HG03378 (cell line): ENCODE results near the gene SLC16A7.

Experiments used
- ATAC-seq: cut with Tn5 transposase; IDR thresholded peaks from one replicate; pipeline ENCODE4 v1.9.1; 2021; ENCODE audit warnings: mild to moderate bottlenecking, moderate library complexity; ENCODE audit not compliant: unreplicated experiment

Gene SLC16A7

GRCh38 chr12:59833408-59833807 lies 237.6 kb downstream of the SLC16A7 start:
- no peak for ATAC-seq

- ATAC-seq: peak; percentile 63
These were observed 239.0 kb downstream of the SLC16A7 start for GRCh38 chr12:59834659-59835474.
